ENCODE measurements around the gene ATAD3B.
"Not testable (repeated sequence)": the region's sequence is repeated elsewhere in the genome, so short reads cannot be mapped to it uniquely, and the experiment has no call there.

ATAD3B gene

GRCh38 chr1:1471389-1472052, at the start of gene ATAD3B:
Gene ATAD3B, plus strand, starts transcription at chr1:1471765. Its CDS starts 120 bp downstream, at chr1:1471885.
- DNase-seq: peak; percentile 95

- no peak for DNase-seq
These were observed 49.6 kb upstream of the ATAD3B start for GRCh38 chr1:1421907-1422464.

GRCh38 chr1:1422465-1423244, 48.9 kb upstream of the ATAD3B start:
- DNase-seq: no peak

- DNase-seq: no peak
These were observed 48.3 kb upstream of the ATAD3B start for GRCh38 chr1:1423245-1423597.

- DNase-seq: no peak
These were observed 46.9 kb upstream of the ATAD3B start for GRCh38 chr1:1424707-1425106.

- DNase-seq: no peak
These were observed 46.2 kb upstream of the ATAD3B start for GRCh38 chr1:1425426-1425752.

GRCh38 chr1:1425753-1426495, 45.6 kb upstream of the ATAD3B start:
- DNase-seq: no peak

GRCh38 chr1:1426496-1427105, 45.0 kb upstream of the ATAD3B start:
- DNase-seq: no peak

- no peak for DNase-seq
These were observed 44.3 kb upstream of the ATAD3B start for GRCh38 chr1:1427106-1427819.

GRCh38 chr1:1427820-1428148, 43.8 kb upstream of the ATAD3B start:
- no peak for DNase-seq

- no peak for DNase-seq
These were observed 43.4 kb upstream of the ATAD3B start for GRCh38 chr1:1428174-1428573.

- DNase-seq: not testable (repeated sequence)
These were observed 42.6 kb upstream of the ATAD3B start for GRCh38 chr1:1428967-1429366.

GRCh38 chr1:1429671-1430073, 41.9 kb upstream of the ATAD3B start:
- no peak for DNase-seq

GRCh38 chr1:1430114-1430982, 41.2 kb upstream of the ATAD3B start:
- DNase-seq: no peak

GRCh38 chr1:1430992-1431844, 40.3 kb upstream of the ATAD3B start:
- no peak for DNase-seq

GRCh38 chr1:1431845-1432273, 39.7 kb upstream of the ATAD3B start:
- DNase-seq: no peak

GRCh38 chr1:1432274-1432950, 39.2 kb upstream of the ATAD3B start:
- no peak for DNase-seq

GRCh38 chr1:1432951-1433803, 38.4 kb upstream of the ATAD3B start:
- no peak for DNase-seq

- DNase-seq: peak; percentile 52
These were observed 37.8 kb upstream of the ATAD3B start for GRCh38 chr1:1433804-1434130.

All from stimulated activated CD4-positive, alpha-beta T cell treated with anti-CD3 and anti-CD28 coated beads, Interleukin-4, amount 100 ng/mL, for 1 hour (primary cell).